GM21737 (cell line): Measurements from ENCODE around the gene IL18BP.

Source experiments
- ATAC-seq: cut with Tn5 transposase; IDR thresholded peaks from one replicate; pipeline ENCODE4 v1.9.1; 2021; ENCODE audit warnings: mild to moderate bottlenecking, moderate library complexity; ENCODE audit not compliant: unreplicated experiment

Gene IL18BP

GRCh38 chr11:72040491-72041363 is 42.0 kb downstream of the IL18BP start:
- ATAC-seq: peak; percentile 38

GRCh38 chr11:72041364-72042063 is 42.8 kb downstream of the IL18BP start:
- no peak for ATAC-seq

- no peak for ATAC-seq
Observed at GRCh38 chr11:72042064-72042745, 43.5 kb downstream of the IL18BP start.

GRCh38 chr11:72045849-72046248 is 47.1 kb downstream of the IL18BP start:
- no peak for ATAC-seq

GRCh38 chr11:72048766-72049460 is 50.2 kb downstream of the IL18BP start:
- ATAC-seq: no peak
